Vagina (tissue), 2 donors: Measurements from ENCODE around the gene COL18A1.

Experiments used
- POLR2A ChIP-seq, 2 donors: fragments of 450-650 bp; IDR thresholded peaks; one replicate each; pipeline ENCODE4 v1.6.1; 2017; ENCODE audit warnings: antibody characterized with exemption in 2 of 2, mild to moderate bottlenecking in 2 of 2, moderate library complexity in 2 of 2
- POLR2AphosphoS5 ChIP-seq, 2 donors: sonication (generic); formaldehyde crosslinking; IDR thresholded peaks; one replicate each; pipeline ENCODE4 v1.9.0; 2017; ENCODE audit warnings: antibody characterized with exemption in 2 of 2, mild to moderate bottlenecking in 2 of 2, low read depth in 1 of 2; ENCODE audit not compliant: insufficient read depth in 1 of 2
- TF ChIP-seq, protein P1 (sequence below), 3 experiments: fragments of 450-650 bp in 2 of 3; fragments of 200-600 bp in 1 of 3; sonication (generic) in 1 of 3; IDR thresholded peaks; one replicate each; pipeline ENCODE4 v1.5.1; 2017 to 2019; ENCODE audit warnings: antibody characterized with exemption in 3 of 3, mild to moderate bottlenecking in 2 of 3, moderate library complexity in 2 of 3

DNA sequence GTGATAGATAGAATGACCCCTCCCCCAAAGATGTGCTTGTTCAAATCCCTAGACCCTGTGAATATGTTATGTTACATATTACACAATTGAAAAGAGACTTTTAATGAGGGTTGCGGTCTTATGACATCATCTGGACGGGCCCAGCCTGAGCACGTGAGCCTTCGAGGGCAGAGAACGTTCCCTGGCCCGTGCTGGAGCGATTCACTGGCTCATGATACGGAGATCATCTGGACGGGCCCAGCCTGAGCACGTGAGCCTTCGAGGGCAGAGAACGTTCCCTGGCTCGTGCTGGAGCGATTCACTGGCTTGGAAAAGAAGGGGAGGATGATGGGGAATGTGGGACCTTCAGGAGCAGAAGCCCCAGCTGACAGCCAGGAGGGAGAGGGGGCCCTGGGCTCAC, 34.4 kb upstream of the COL18A1 start:
- TF ChIP-seq, protein P1, sequence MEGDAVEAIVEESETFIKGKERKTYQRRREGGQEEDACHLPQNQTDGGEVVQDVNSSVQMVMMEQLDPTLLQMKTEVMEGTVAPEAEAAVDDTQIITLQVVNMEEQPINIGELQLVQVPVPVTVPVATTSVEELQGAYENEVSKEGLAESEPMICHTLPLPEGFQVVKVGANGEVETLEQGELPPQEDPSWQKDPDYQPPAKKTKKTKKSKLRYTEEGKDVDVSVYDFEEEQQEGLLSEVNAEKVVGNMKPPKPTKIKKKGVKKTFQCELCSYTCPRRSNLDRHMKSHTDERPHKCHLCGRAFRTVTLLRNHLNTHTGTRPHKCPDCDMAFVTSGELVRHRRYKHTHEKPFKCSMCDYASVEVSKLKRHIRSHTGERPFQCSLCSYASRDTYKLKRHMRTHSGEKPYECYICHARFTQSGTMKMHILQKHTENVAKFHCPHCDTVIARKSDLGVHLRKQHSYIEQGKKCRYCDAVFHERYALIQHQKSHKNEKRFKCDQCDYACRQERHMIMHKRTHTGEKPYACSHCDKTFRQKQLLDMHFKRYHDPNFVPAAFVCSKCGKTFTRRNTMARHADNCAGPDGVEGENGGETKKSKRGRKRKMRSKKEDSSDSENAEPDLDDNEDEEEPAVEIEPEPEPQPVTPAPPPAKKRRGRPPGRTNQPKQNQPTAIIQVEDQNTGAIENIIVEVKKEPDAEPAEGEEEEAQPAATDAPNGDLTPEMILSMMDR (IDR thresholded peaks at IDR 0.05): no peak
- TF ChIP-seq POLR2A (IDR thresholded peaks at IDR 0.05) (no peak), POLR2AphosphoS5 (IDR thresholded peaks at IDR 0.05; ENCODE audit: insufficient read depth in 1 of 2, low read depth in 1 of 2) (peak in 1 of 2 donors; percentile 71)
